ENCODE data around the gene STX8. TPM values are rescaled to one million over a fixed set of nuclear protein-coding genes. Genes with fewer than 3 reads are reported as not detected.
"Not testable (repeated sequence)": the region's sequence is repeated elsewhere in the genome, so short reads cannot be mapped to it uniquely, and the experiment has no call there.

The STX8 gene
- total and polyA plus RNA-seq, 8 donors = 26.9 to 37.4 (median 32.3) TPM

DNA sequence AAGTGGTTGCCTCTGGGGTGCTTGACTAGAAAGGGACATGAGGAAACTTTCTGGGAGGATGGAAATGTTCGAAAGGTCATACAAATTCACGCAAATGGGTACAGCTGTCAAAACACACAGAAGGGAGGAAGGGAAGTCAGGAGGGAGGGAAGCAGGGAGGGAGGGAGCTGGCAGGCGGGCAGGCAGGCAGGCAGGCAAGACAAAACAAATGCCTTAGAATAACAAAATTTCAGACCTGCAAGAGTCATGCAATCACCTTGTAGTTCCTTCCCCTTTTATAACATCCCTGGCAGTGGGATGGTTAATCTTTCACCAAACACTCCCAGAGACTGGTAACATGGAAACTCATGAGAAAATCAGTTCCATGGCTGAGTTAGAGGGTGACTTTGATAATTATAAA, 189.2 kb downstream of the STX8 start:
- Histone ChIP-seq H3K27me3 (no peaks in the 10 kb centered on the region), H3K4me3 (no peak overlapping the region), H3K36me3 (no peaks in the 10 kb centered on the region), H3K4me1 (peaks cover 0 to 5% (median 0%) of the 10 kb centered on the region in 3 donors), H3K9me3 (no peaks in the 10 kb centered on the region), H3K27ac (no peak overlapping the region)
- 57 to 69% methylated on average over 3 of the region's 3 CpGs for WGBS, 2 donors
- DNase-seq (no peak), ATAC-seq (no peak), FAIRE-seq (no peak)
- TF ChIP-seq, protein P1, sequence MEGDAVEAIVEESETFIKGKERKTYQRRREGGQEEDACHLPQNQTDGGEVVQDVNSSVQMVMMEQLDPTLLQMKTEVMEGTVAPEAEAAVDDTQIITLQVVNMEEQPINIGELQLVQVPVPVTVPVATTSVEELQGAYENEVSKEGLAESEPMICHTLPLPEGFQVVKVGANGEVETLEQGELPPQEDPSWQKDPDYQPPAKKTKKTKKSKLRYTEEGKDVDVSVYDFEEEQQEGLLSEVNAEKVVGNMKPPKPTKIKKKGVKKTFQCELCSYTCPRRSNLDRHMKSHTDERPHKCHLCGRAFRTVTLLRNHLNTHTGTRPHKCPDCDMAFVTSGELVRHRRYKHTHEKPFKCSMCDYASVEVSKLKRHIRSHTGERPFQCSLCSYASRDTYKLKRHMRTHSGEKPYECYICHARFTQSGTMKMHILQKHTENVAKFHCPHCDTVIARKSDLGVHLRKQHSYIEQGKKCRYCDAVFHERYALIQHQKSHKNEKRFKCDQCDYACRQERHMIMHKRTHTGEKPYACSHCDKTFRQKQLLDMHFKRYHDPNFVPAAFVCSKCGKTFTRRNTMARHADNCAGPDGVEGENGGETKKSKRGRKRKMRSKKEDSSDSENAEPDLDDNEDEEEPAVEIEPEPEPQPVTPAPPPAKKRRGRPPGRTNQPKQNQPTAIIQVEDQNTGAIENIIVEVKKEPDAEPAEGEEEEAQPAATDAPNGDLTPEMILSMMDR (IDR thresholded peaks at IDR 0.05) = no peak
- intact Hi-C loops (cut with DNase I) = no loop called here

- H3K4me3 ChIP-seq = no peak overlapping the region
- intact Hi-C loops (cut with DNase I) = no loop called here
- H3K4me1 ChIP-seq = peaks cover 0 to 9% (median 0%) of the 10 kb centered on the region in 3 donors
- TF ChIP-seq, protein P1 (IDR thresholded peaks at IDR 0.05) = no peak
- FAIRE-seq = no peak
- H3K36me3 ChIP-seq = no peaks in the 10 kb centered on the region
- H3K27me3 ChIP-seq = no peaks in the 10 kb centered on the region
- no peak for ATAC-seq
- 96 to 98% methylated on average over 3 of the region's 3 CpGs for WGBS, 2 donors
- no peak overlapping the region for H3K27ac ChIP-seq
- H3K9me3 ChIP-seq = no peaks in the 10 kb centered on the region
- DNase-seq = no peak
Measured at GRCh38 chr17:9383826-9384225, 191.8 kb downstream of the STX8 start.

- FAIRE-seq = no peak
Measured at GRCh38 chr17:9382626-9383025, 193.0 kb downstream of the STX8 start.

DNA sequence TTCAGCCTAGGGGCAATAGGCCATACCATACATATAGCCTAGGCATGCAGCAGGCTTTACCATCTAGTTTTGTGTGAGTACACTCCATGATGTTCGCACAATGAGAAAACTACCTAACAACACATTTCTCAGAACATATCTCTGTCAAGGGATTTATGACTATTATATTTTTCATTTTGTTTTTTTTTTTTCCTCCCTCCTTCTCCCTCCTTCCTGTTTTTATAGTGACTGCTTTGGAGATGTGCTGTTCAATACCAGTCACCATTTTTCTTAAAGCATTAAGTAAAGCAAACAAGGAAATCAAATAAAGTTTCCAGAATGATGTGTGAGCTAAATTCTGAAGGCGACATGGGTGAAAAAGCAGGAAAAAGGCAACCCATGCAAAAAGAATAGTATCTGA, 194.6 kb downstream of the STX8 start:
- H3K4me3 ChIP-seq = no peak overlapping the region
- no peak for DNase-seq
- intact Hi-C loops (cut with DNase I) = no loop called here
- H3K27me3 ChIP-seq = no peaks in the 10 kb centered on the region
- H3K9me3 ChIP-seq = no peaks in the 10 kb centered on the region
- WGBS, 2 donors = 89 to 91% methylated on average over 2 of the region's 2 CpGs
- TF ChIP-seq, protein P1 (IDR thresholded peaks at IDR 0.05) = no peak
- H3K27ac ChIP-seq = no peak overlapping the region
- FAIRE-seq = no peak
- no peak for ATAC-seq
- H3K4me1 ChIP-seq = peaks cover 0 to 6% (median 0%) of the 10 kb centered on the region in 3 donors
- no peaks in the 10 kb centered on the region for H3K36me3 ChIP-seq

More at GRCh38 chr17:9382626-9383025, 193.0 kb downstream of the STX8 start:
- no peaks in the 10 kb centered on the region for H3K27me3 ChIP-seq
- 94 to 98% methylated on average over 2 of the region's 2 CpGs for WGBS, 2 donors
- H3K9me3 ChIP-seq = no peaks in the 10 kb centered on the region
- no peaks in the 10 kb centered on the region for H3K36me3 ChIP-seq
- ATAC-seq = no peak
- intact Hi-C loops (cut with DNase I) = no loop called here
- TF ChIP-seq, protein P1 (IDR thresholded peaks at IDR 0.05) = no peak
- DNase-seq = no peak
- H3K4me1 ChIP-seq = peaks cover 0 to 6% (median 0%) of the 10 kb centered on the region in 3 donors
- no peak overlapping the region for H3K27ac ChIP-seq
- H3K4me3 ChIP-seq = no peak overlapping the region

GRCh38 chr17:9380361-9380760, 195.3 kb downstream of the STX8 start:
- no peaks in the 10 kb centered on the region for H3K36me3 ChIP-seq
- no peak for DNase-seq
- no peak overlapping the region for H3K4me3 ChIP-seq
- no peaks in the 10 kb centered on the region for H3K27me3 ChIP-seq
- no peak for ATAC-seq
- H3K9me3 ChIP-seq = no peaks in the 10 kb centered on the region
- TF ChIP-seq, protein P1 (IDR thresholded peaks at IDR 0.05) = no peak
- intact Hi-C loops (cut with DNase I) = no loop called here
- FAIRE-seq = no peak
- WGBS, 2 donors = 97 to 100% methylated on average over 4 of the region's 4 CpGs
- peaks cover 0 to 6% (median 0%) of the 10 kb centered on the region in 3 donors for H3K4me1 ChIP-seq
- no peak overlapping the region for H3K27ac ChIP-seq

DNA sequence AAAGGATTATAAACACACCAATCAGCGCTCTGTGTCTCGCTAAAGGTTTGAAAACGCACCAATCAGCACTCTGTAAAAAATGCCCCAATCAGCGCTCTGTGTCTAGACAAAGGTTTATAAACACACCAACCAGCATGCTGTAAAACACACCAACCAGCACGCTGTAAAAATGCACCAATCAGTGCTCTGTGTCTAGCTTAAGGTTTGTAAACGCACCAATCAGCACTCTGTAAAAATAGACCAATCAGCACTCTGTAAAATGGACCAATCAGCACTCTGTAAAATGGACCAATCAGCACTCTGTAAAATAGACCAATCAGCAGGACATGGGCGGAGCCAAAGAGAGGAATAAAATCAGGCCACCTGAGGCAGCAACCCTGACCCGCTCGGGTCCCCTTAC, 199.4 kb downstream of the STX8 start:
- 97 to 98% methylated on average over 9 of the region's 9 CpGs for WGBS, 2 donors
- intact Hi-C loops (cut with DNase I); H3K9me3 ChIP-seq; H3K36me3 ChIP-seq; H3K27ac ChIP-seq; H3K4me3 ChIP-seq; ATAC-seq; DNase-seq; H3K4me1 ChIP-seq; FAIRE-seq; H3K27me3 ChIP-seq: not testable (repeated sequence)
